Breast epithelium (tissue), 3 donors: ENCODE results near the gene MOGAT1.

Experiments
- POLR2A ChIP-seq: fragments of 450-650 bp; IDR thresholded peaks from one replicate; pipeline ENCODE4 v1.6.1; 2016; ENCODE audit warnings: antibody characterized with exemption, mild to moderate bottlenecking, moderate library complexity
- POLR2AphosphoS5 ChIP-seq, 3 donors: sonication (generic); formaldehyde crosslinking; IDR thresholded peaks; one replicate each; pipeline ENCODE4 v1.6.1; 2017; ENCODE audit warnings: antibody characterized with exemption in 3 of 3
- TF ChIP-seq, protein P1 (sequence below), 3 donors: fragments of 450-650 bp; IDR thresholded peaks; one replicate each; pipeline ENCODE4 v1.5.1; 2016 to 2017; ENCODE audit warnings: antibody characterized with exemption in 3 of 3, mild to moderate bottlenecking in 3 of 3, moderate library complexity in 3 of 3

GRCh38 chr2:222655787-222656525 is 15.5 kb upstream of the MOGAT1 start, which contains the start of gene FARSB:
- TF ChIP-seq, protein P1, sequence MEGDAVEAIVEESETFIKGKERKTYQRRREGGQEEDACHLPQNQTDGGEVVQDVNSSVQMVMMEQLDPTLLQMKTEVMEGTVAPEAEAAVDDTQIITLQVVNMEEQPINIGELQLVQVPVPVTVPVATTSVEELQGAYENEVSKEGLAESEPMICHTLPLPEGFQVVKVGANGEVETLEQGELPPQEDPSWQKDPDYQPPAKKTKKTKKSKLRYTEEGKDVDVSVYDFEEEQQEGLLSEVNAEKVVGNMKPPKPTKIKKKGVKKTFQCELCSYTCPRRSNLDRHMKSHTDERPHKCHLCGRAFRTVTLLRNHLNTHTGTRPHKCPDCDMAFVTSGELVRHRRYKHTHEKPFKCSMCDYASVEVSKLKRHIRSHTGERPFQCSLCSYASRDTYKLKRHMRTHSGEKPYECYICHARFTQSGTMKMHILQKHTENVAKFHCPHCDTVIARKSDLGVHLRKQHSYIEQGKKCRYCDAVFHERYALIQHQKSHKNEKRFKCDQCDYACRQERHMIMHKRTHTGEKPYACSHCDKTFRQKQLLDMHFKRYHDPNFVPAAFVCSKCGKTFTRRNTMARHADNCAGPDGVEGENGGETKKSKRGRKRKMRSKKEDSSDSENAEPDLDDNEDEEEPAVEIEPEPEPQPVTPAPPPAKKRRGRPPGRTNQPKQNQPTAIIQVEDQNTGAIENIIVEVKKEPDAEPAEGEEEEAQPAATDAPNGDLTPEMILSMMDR (IDR thresholded peaks at IDR 0.05) = peak in 1 of 3 donors; percentile 21
- TF ChIP-seq POLR2A (no peak), POLR2AphosphoS5 (IDR thresholded peaks at IDR 0.05) (peak in 2 of 3 donors; percentile 47 to 57)
